H9 (cell line): ENCODE data around the gene ERC2. TPM values are rescaled to one million over a fixed set of nuclear protein-coding genes. Genes with fewer than 3 reads are reported as not detected.

Experiments
- DNase-seq: peaks from one replicate; pipeline ENCODE4 v3.0.0-alpha.2; 2017
- H2AFZ ChIP-seq: one replicate; pipeline ENCODE4 v1.6.1; 2013; ENCODE audit warnings: mild to moderate bottlenecking, low read length, control low read depth, moderate library complexity
- H2AK5ac ChIP-seq: 2 replicates; pipeline ENCODE4 v1.6.1; 2013; ENCODE audit warnings: low read length, control low read depth, mixed read lengths; ENCODE audit not compliant: insufficient read length
- H2BK120ac ChIP-seq: one replicate; pipeline ENCODE4 v1.6.1; 2013; ENCODE audit warnings: low read depth, mild to moderate bottlenecking, low read length, control low read depth, inconsistent platforms; ENCODE audit not compliant: poor library complexity, severe bottlenecking
- H2BK12ac ChIP-seq: 2 replicates; pipeline ENCODE4 v1.6.1; 2013; ENCODE audit warnings: low read length, control low read depth, mixed read lengths, low read depth; ENCODE audit not compliant: insufficient read length
- H2BK15ac ChIP-seq: 2 replicates; pipeline ENCODE4 v1.6.1; 2013; ENCODE audit warnings: low read depth, low read length, control low read depth
- H2BK20ac ChIP-seq: one replicate; pipeline ENCODE4 v1.6.1; 2013; ENCODE audit warnings: low read depth, mild to moderate bottlenecking, low read length, control low read depth, inconsistent platforms; ENCODE audit not compliant: poor library complexity, severe bottlenecking
- H2BK5ac ChIP-seq: 2 replicates; pipeline ENCODE4 v1.6.1; 2013; ENCODE audit warnings: low read length, control low read depth, mixed read lengths; ENCODE audit not compliant: insufficient read length
- H3K14ac ChIP-seq: 2 replicates; pipeline ENCODE4 v1.6.1; 2013; ENCODE audit warnings: low read length, control low read depth; ENCODE audit not compliant: insufficient read depth
- H3K18ac ChIP-seq: 2 replicates; pipeline ENCODE4 v1.6.1; 2013; ENCODE audit warnings: low read depth, mild to moderate bottlenecking, mixed read lengths, low read length, control low read depth; ENCODE audit not compliant: insufficient read length
- H3K23ac ChIP-seq: 2 replicates; pipeline ENCODE4 v1.6.1; 2013; ENCODE audit warnings: low read length, control low read depth, mixed read lengths, low read depth; ENCODE audit not compliant: insufficient read length
- H3K23me2 ChIP-seq: 2 replicates; pipeline ENCODE4 v1.6.1; 2013; ENCODE audit warnings: low read depth, mild to moderate bottlenecking, mixed read lengths, low read length, control low read depth; ENCODE audit not compliant: insufficient read length, poor library complexity, severe bottlenecking
- H3K27ac ChIP-seq: 2 replicates; pipeline ENCODE4 v1.5.1; 2013; ENCODE audit warnings: low read length, control low read depth, mixed read lengths, low read depth; ENCODE audit not compliant: insufficient read length
- H3K27me3 ChIP-seq: 2 replicates; pipeline ENCODE4 v1.6.1; 2013; ENCODE audit warnings: low read length, control low read depth, inconsistent platforms; ENCODE audit not compliant: insufficient read depth
- H3K4ac ChIP-seq: 2 replicates; pipeline ENCODE4 v1.6.1; 2013; ENCODE audit warnings: low read depth, mild to moderate bottlenecking, control low read depth, inconsistent platforms, low read length, moderate library complexity
- H3K4me1 ChIP-seq: 2 replicates; pipeline ENCODE4 v1.6.1; 2013; ENCODE audit warnings: low read length, control low read depth, inconsistent platforms; ENCODE audit not compliant: insufficient read depth
- H3K4me2 ChIP-seq: 2 replicates; pipeline ENCODE4 v1.6.1; 2013; ENCODE audit warnings: low read length, control low read depth, mixed read lengths; ENCODE audit not compliant: insufficient read length, insufficient read depth
- H3K56ac ChIP-seq: 2 replicates; pipeline ENCODE4 v1.6.1; 2013; ENCODE audit warnings: low read depth, mild to moderate bottlenecking, mixed read lengths, low read length, control low read depth; ENCODE audit not compliant: insufficient read length
- H3K79me1 ChIP-seq: 2 replicates; pipeline ENCODE4 v1.6.1; 2013; ENCODE audit warnings: low read depth, mild to moderate bottlenecking, moderate library complexity, low read length, control low read depth, inconsistent platforms; ENCODE audit not compliant: insufficient read depth, poor library complexity, severe bottlenecking
- H3K79me2 ChIP-seq: 2 replicates; pipeline ENCODE4 v1.6.1; 2013; ENCODE audit warnings: low read length, control low read depth, inconsistent platforms; ENCODE audit not compliant: insufficient read depth
- H3K9ac ChIP-seq: 2 replicates; pipeline ENCODE4 v1.6.1; 2013; ENCODE audit warnings: low read length, control low read depth, mixed read lengths; ENCODE audit not compliant: insufficient read length; ENCODE audit errors: extremely low read depth
- H3K9me3 ChIP-seq: one replicate; pipeline ENCODE4 v1.6.1; 2013; ENCODE audit warnings: low read depth, low read length, inconsistent platforms; ENCODE audit not compliant: control insufficient read depth
- H3T11ph ChIP-seq: one replicate; pipeline ENCODE4 v1.6.1; 2013; ENCODE audit warnings: mild to moderate bottlenecking, low read length, control low read depth, inconsistent platforms
- H4K20me1 ChIP-seq: one replicate; pipeline ENCODE4 v1.6.1; 2013; ENCODE audit not compliant: control insufficient read depth, insufficient read length, insufficient read depth
- H4K5ac ChIP-seq: 2 replicates; pipeline ENCODE4 v1.6.1; 2013; ENCODE audit warnings: low read depth, mild to moderate bottlenecking, mixed read lengths, low read length, control low read depth; ENCODE audit not compliant: insufficient read length
- H4K8ac ChIP-seq: replicated peaks from 2 replicates; pipeline ENCODE4 v1.6.1; 2013; ENCODE audit warnings: low read length, control low read depth, mixed read lengths, low read depth; ENCODE audit not compliant: insufficient read length
- H4K91ac ChIP-seq: 2 replicates; pipeline ENCODE4 v1.6.1; 2013; ENCODE audit warnings: low read depth, mild to moderate bottlenecking, moderate library complexity, mixed read lengths, low read length, control low read depth; ENCODE audit not compliant: insufficient read length
- H3K27ac Mint-ChIP-seq, 3 experiments: 2 replicates in 2 of 3; 3 replicates in 1 of 3; pipeline ENCODE4 v1.8.0; 2020 to 2021; ENCODE audit warnings: mixed read lengths in 3 of 3, mild to moderate bottlenecking in 1 of 3, moderate library complexity in 1 of 3
- H3K27me3 Mint-ChIP-seq: 2 replicates; pipeline ENCODE4 v1.8.0; 2021; ENCODE audit warnings: low read depth, mild to moderate bottlenecking, moderate library complexity, mixed read lengths
- H3K36me3 Mint-ChIP-seq, 3 experiments: 2 replicates in 2 of 3; 3 replicates in 1 of 3; pipeline ENCODE4 v1.8.0; 2020 to 2021; ENCODE audit warnings: low read depth in 3 of 3, mixed read lengths in 3 of 3; ENCODE audit not compliant: insufficient read depth in 1 of 3
- H3K4me1 Mint-ChIP-seq, 2 experiments: 2 replicates each; pipeline ENCODE4 v1.8.0; 2020; ENCODE audit warnings: mixed read lengths in 2 of 2
- H3K4me3 Mint-ChIP-seq, 2 experiments: 2 replicates in 1 of 2; 3 replicates in 1 of 2; pipeline ENCODE4 v1.8.0; 2020 to 2021; ENCODE audit warnings: mild to moderate bottlenecking in 2 of 2, mixed read lengths in 2 of 2, moderate library complexity in 1 of 2
- H3K9me3 Mint-ChIP-seq, 2 experiments: 2 replicates in 1 of 2; 3 replicates in 1 of 2; pipeline ENCODE4 v1.8.0; 2020; ENCODE audit warnings: mild to moderate bottlenecking in 2 of 2, mixed read lengths in 2 of 2, moderate library complexity in 1 of 2
- WGBS: extraction: QIAGEN DNeasy Blood & Tissue Kit; methylation state at CpG from one replicate; pipeline ENCODE4 v1.1.7; 2013; ENCODE audit warnings: missing lambda C conversion rate, low lambda C conversion rate, mixed read lengths; ENCODE audit not compliant: insufficient read length; ENCODE audit errors: extremely low coverage; 5-methylcytosine and 5-hydroxymethylcytosine counted together
- total RNA-seq: library from RNA; stranded (reverse); gene quantifications from 2 replicates; pipeline ENCODE4 v1.2.1, GENCODE V29; 2021
- TF ChIP-seq, protein P1 (sequence below): fragments of 200-600 bp; sonication (generic); conservative IDR thresholded peaks from 3 replicates; pipeline ENCODE4 v1.8.0; 2021; ENCODE audit warnings: antibody characterized with exemption, mild to moderate bottlenecking

ERC2 gene
- total RNA-seq, 1 experiment from 2014 or later, result 15.4 TPM

DNA sequence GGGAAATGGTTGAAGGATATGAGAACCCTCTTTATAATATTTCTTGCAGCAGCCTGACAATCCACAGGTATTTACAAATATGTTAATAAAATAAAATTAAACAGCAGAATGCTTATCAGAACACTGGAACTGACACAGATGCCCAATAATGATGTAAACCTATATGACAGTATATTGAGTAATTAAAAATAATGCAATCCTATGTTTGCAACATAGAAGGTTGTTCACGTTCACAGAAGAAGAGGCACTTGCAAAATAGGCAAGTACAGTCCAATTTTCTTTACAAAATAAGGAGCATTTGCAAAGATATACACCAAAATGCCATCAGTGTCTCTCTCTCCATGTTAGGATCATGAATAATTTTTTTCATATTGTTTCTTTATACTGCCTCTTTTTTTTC lies 584.2 kb downstream of the ERC2 start:
- Mint-ChIP-seq H3K4me3 (no peak overlapping the region), H3K27ac (no peak overlapping the region), H3K9me3 (no peaks in the 10 kb centered on the region), H3K27me3 (no peaks in the 10 kb centered on the region), H3K36me3 (no peaks in the 10 kb centered on the region; a peak in 1 of 7 replicates), H3K4me1 (peaks cover 32 to 53% of the 10 kb centered on the region in 2 experiments)
- H3K4me1 ChIP-seq, result no peaks in the 10 kb centered on the region
- no peak overlapping the region for H3K23ac ChIP-seq
- H4K8ac ChIP-seq, result no peak overlapping the region
- H3K27ac ChIP-seq, result no peak overlapping the region
- H2BK5ac ChIP-seq, result no peak overlapping the region
- H2BK120ac ChIP-seq, result no peak overlapping the region
- H3K4ac ChIP-seq, result no peak overlapping the region
- H3T11ph ChIP-seq, result no peak overlapping the region
- H4K91ac ChIP-seq, result no peak overlapping the region
- no peaks in the 10 kb centered on the region for H3K79me2 ChIP-seq
- no peak overlapping the region for H3K18ac ChIP-seq
- WGBS, result no CpG with 5 or more reads among the region's 1 CpG
- H3K79me1 ChIP-seq, result no peaks in the 10 kb centered on the region
- no peak overlapping the region for H2BK12ac ChIP-seq
- no peak overlapping the region for H2BK20ac ChIP-seq
- no peak overlapping the region for H3K4me2 ChIP-seq
- no peaks in the 10 kb centered on the region for H3K23me2 ChIP-seq
- no peak overlapping the region for H2AK5ac ChIP-seq
- no peak overlapping the region for H2BK15ac ChIP-seq
- DNase-seq, result no peak
- H3K14ac ChIP-seq, result no peak overlapping the region
- H2AFZ ChIP-seq, result no peak overlapping the region
- no peak overlapping the region for H3K56ac ChIP-seq
- TF ChIP-seq, protein P1, sequence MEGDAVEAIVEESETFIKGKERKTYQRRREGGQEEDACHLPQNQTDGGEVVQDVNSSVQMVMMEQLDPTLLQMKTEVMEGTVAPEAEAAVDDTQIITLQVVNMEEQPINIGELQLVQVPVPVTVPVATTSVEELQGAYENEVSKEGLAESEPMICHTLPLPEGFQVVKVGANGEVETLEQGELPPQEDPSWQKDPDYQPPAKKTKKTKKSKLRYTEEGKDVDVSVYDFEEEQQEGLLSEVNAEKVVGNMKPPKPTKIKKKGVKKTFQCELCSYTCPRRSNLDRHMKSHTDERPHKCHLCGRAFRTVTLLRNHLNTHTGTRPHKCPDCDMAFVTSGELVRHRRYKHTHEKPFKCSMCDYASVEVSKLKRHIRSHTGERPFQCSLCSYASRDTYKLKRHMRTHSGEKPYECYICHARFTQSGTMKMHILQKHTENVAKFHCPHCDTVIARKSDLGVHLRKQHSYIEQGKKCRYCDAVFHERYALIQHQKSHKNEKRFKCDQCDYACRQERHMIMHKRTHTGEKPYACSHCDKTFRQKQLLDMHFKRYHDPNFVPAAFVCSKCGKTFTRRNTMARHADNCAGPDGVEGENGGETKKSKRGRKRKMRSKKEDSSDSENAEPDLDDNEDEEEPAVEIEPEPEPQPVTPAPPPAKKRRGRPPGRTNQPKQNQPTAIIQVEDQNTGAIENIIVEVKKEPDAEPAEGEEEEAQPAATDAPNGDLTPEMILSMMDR, result no peak
- no peaks in the 10 kb centered on the region for H3K27me3 ChIP-seq
- H4K20me1 ChIP-seq, result no peaks in the 10 kb centered on the region
- H3K9ac ChIP-seq, result no peak overlapping the region
- no peaks in the 10 kb centered on the region for H3K9me3 ChIP-seq
- no peak overlapping the region for H4K5ac ChIP-seq
